GM12878 (cell line): ENCODE results near the gene GOSR2. TPM values are rescaled to one million over a fixed set of nuclear protein-coding genes. Genes with fewer than 3 reads are reported as not detected.

ENCODE experiments used
- ATAC-seq: fragments of 200-7000 bp; cut with Tn5 transposase; 3 replicates; pipeline ENCODE4 v1.9.1; 2020; ENCODE audit warnings: mild to moderate bottlenecking, moderate library complexity
- BruUV-seq: library from RNA; stranded (reverse); fragments of 400-500 nt; replicated peaks from 2 replicates; lab custom pipeline; 2021; lab: Mats Ljungman, UMichigan
- CTCF ChIA-PET: fragments of 300-600 bp; sonication (Branson Sonifier 250); formaldehyde crosslinking; extraction: SDS; loops from one replicate; lab custom pipeline; 2021; ENCODE audit warnings: inconsistent platforms; lab: Yijun Ruan, JAX
- POLR2A ChIA-PET: fragments of 350-600 bp; formaldehyde crosslinking; extraction: SDS; loops from one replicate; lab custom pipeline; 2021; ENCODE audit warnings: inconsistent platforms; lab: Charles Lee
- RAD21 ChIA-PET: fragments of 300-600 bp; sonication (Branson Sonifier 250); formaldehyde crosslinking; loops from one replicate; lab custom pipeline; 2023; ENCODE audit warnings: antibody characterized with exemption; ENCODE audit not compliant: unreplicated experiment; lab: Charles Lee
- SMC1A ChIA-PET: fragments of 300-600 bp; sonication (Branson Sonifier 250); formaldehyde crosslinking; loops from one replicate; lab custom pipeline; 2023; ENCODE audit not compliant: unreplicated experiment, uncharacterized antibody; lab: Charles Lee
- DNase-seq: peaks from one replicate; pipeline ENCODE4 v3.0.0-alpha.2; 2011; ENCODE audit warnings: low read depth, low spot score
- FAIRE-seq: peaks from 3 replicates; lab custom pipeline; 2011; peaks lifted over from hg19 to GRCh38; lab: Jason Lieb, UNC
- H2AFZ ChIP-seq: 2 replicates; pipeline ENCODE4 v1.6.0; 2011; ENCODE audit warnings: low read depth, low read length, control low read depth; ENCODE audit not compliant: control insufficient read depth
- H3K27ac ChIP-seq: 2 replicates; pipeline ENCODE4 v1.5.1; 2011; ENCODE audit warnings: control low read depth; ENCODE audit not compliant: control insufficient read depth, insufficient read depth
- H3K27me3 ChIP-seq, 2 experiments: replicated peaks in 1 of 2; 2 replicates each; pipeline versions ENCODE4 v1.6.0 to v1.6.1; 2011; ENCODE audit warnings: low read length in 1 of 2; ENCODE audit not compliant: control insufficient read depth in 2 of 2, insufficient read depth in 2 of 2
- H3K36me3 ChIP-seq, 2 experiments: 2 replicates each; pipeline ENCODE4 v1.5.1; 2011; ENCODE audit warnings: low read length in 1 of 2; ENCODE audit not compliant: control insufficient read depth in 2 of 2, insufficient read depth in 2 of 2
- H3K4me1 ChIP-seq: 2 replicates; pipeline ENCODE4 v1.6.1; 2011; ENCODE audit warnings: mild to moderate bottlenecking, low read length, moderate library complexity, mixed read lengths; ENCODE audit not compliant: control insufficient read depth, insufficient read depth
- H3K4me2 ChIP-seq: 2 replicates; pipeline ENCODE4 v1.6.0; 2011; ENCODE audit warnings: control low read depth; ENCODE audit not compliant: control insufficient read depth, insufficient read depth
- H3K4me3 ChIP-seq: fragments of 200-600 bp; sonication (generic); 2 replicates; pipeline ENCODE4 v1.5.1; 2016
- H3K79me2 ChIP-seq: 2 replicates; pipeline ENCODE4 v1.6.0; 2011; ENCODE audit warnings: low read length; ENCODE audit not compliant: control insufficient read depth, insufficient read depth
- H3K9ac ChIP-seq: 2 replicates; pipeline ENCODE4 v1.8.0; 2011; ENCODE audit warnings: low read length, control low read depth, mixed read lengths; ENCODE audit not compliant: control insufficient read depth, insufficient read depth
- H3K9me3 ChIP-seq: replicated peaks from 3 replicates; pipeline ENCODE4 v1.5.1; 2011; ENCODE audit warnings: mild to moderate bottlenecking, low read length; ENCODE audit not compliant: control insufficient read depth, insufficient read depth
- H4K20me1 ChIP-seq: 2 replicates; pipeline ENCODE4 v1.6.0; 2011; ENCODE audit not compliant: control insufficient read depth, insufficient read depth
- CHD4 ChIP-seq: fragments of 200-600 bp; sonication (generic); IDR thresholded peaks from 2 replicates; pipeline ENCODE4 v1.6.1; 2016; ENCODE audit warnings: mild to moderate bottlenecking
- WGBS: methylation state at CpG from one replicate; pipeline ENCODE4 v1.1.6; 2016; ENCODE audit warnings: low lambda C conversion rate; ENCODE audit not compliant: insufficient replicate concordance, insufficient coverage; ENCODE audit errors: missing lambda C conversion rate; 5-methylcytosine and 5-hydroxymethylcytosine counted together
- in situ Hi-C: fragments of 300-500 bp; cut with MboI; formaldehyde crosslinking; loops from 9 replicates; pipeline ENCODE4 v1.14.3; 2018; ENCODE audit warnings: mixed read lengths
- intact Hi-C: fragments of 100-400 bp; cut with micrococcal nuclease; formaldehyde crosslinking; loops from one replicate; pipeline ENCODE4 v1.14.2; 2022; ENCODE audit not compliant: unreplicated experiment
- polyA plus RNA-seq, 11 experiments: library from polyadenylated mRNA; depleted of rRNA in 4 of 11; unstranded in 6 of 11; stranded (reverse) in 5 of 11; fragments of >200 nt; fragmentation: Nextera tagmentation in 4 of 11; fragmentation: Illumina TruSeq in 1 of 11; extraction: Ambion mirVana in 4 of 11; extraction: Trizol in 1 of 11; gene quantifications; 1 replicate in 1 of 11; 2 replicates in 10 of 11; pipeline versions ENCODE4 v1.2.1 to v1.2.3, GENCODE V29; 2011 to 2016; ENCODE audit warnings: inconsistent platforms in 2 of 11, missing spikeins in 2 of 11, low read depth in 1 of 11
- total RNA-seq, 4 experiments: library from RNA; depleted of rRNA in 3 of 4; stranded (reverse); fragments of >200 nt in 3 of 4; fragmentation: Illumina TruSeq in 1 of 4; extraction: Trizol in 1 of 4; gene quantifications; 2 replicates each; pipeline versions ENCODE4 v1.2.1 to v1.2.3, GENCODE V29; 2013 to 2021
- TF ChIP-seq, protein P1 (sequence below): IDR thresholded peaks from 2 replicates; pipeline ENCODE4 v1.6.1; 2012; ENCODE audit warnings: mild to moderate bottlenecking, low read depth, low read length

Gene GOSR2
- total and polyA plus RNA-seq, 10 of the 15 experiments (the other 5 are each of a cell fraction or from before 2014, with no cell fraction given) = 30.1 to 64.5 (median 47.0) TPM

DNA sequence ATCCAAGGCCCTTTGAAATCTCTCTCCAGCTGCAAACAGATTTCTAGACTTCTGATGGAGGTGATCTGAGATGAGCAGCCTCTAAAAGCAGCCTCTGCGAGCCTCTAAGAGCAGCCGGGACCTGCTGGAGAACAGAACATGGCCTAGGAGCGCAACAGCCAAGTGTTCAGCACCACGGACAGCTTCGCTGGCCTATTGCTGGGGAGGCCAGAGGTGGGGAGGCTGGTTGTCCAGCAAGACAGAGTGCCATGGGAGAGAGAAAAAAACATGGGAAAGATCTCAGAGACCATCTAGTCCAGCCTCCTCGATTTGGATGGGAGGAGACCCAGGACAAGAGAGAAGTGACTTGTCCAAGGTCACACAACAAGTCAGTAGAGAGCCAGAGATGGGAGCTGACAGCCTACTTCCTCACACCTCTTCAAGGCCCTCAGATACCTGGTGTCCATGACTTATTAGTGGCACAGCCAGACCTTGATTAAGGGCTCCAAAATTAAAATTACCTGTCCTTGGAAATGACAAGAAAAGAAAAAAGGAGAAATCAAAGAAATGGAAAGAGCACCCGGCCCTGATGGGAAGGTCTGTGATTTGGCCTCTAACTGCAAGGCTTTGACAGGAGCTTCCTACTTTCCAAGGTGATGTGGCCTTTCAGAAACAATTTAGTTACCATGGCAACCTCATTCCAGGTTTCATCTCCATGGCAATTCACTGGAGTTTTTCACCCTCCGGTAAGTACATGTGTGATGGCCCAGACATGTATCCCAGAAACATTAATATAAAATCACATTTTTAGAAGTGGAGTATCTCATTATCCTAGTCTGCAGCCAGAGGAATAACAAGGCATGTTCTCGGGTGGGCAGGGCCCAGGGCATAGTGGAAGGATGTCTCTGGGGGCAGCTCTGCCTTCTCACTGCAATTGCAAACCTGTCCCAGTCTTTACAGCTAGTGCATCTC is 41.6 kb downstream of the GOSR2 start:
- Histone ChIP-seq H3K4me2 (no peak overlapping the region), H4K20me1 (peaks cover 1% of the 10 kb centered on the region; the same call in 1 of the 2 replicates), H3K4me3 (no peak overlapping the region), H3K79me2 (no peaks in the 10 kb centered on the region), H3K9me3 (no peaks in the 10 kb centered on the region), H3K4me1 (no peaks in the 10 kb centered on the region; the same call in 1 of the 2 replicates), H3K9ac (no peak overlapping the region), H3K36me3 (no peaks in the 10 kb centered on the region), H3K27ac (no peak overlapping the region), H3K27me3 (peaks cover 0 to 2% of the 10 kb centered on the region in 2 experiments; a peak in 3 of 4 replicates), H2AFZ (no peak overlapping the region)
- ChIA-PET RAD21 (no interaction called here), SMC1A (no interaction called here), POLR2A (no interaction called here), CTCF (no interaction called here)
- intact Hi-C loops (no loop called here), in situ Hi-C loops (no loop called here)
- TF ChIP-seq, protein P1, sequence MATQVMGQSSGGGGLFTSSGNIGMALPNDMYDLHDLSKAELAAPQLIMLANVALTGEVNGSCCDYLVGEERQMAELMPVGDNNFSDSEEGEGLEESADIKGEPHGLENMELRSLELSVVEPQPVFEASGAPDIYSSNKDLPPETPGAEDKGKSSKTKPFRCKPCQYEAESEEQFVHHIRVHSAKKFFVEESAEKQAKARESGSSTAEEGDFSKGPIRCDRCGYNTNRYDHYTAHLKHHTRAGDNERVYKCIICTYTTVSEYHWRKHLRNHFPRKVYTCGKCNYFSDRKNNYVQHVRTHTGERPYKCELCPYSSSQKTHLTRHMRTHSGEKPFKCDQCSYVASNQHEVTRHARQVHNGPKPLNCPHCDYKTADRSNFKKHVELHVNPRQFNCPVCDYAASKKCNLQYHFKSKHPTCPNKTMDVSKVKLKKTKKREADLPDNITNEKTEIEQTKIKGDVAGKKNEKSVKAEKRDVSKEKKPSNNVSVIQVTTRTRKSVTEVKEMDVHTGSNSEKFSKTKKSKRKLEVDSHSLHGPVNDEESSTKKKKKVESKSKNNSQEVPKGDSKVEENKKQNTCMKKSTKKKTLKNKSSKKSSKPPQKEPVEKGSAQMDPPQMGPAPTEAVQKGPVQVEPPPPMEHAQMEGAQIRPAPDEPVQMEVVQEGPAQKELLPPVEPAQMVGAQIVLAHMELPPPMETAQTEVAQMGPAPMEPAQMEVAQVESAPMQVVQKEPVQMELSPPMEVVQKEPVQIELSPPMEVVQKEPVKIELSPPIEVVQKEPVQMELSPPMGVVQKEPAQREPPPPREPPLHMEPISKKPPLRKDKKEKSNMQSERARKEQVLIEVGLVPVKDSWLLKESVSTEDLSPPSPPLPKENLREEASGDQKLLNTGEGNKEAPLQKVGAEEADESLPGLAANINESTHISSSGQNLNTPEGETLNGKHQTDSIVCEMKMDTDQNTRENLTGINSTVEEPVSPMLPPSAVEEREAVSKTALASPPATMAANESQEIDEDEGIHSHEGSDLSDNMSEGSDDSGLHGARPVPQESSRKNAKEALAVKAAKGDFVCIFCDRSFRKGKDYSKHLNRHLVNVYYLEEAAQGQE = peak; percentile 90
- no peak for TF ChIP-seq CHD4
- no peak for ATAC-seq
- FAIRE-seq = no peak
- WGBS = 60% methylated on average over 9 of the region's 9 CpGs
- no TSS peak for BruUV-seq
- no peak for DNase-seq
